ENCODE data around the gene DMAC1. TPM values are rescaled to one million over a fixed set of nuclear protein-coding genes. Genes with fewer than 3 reads are reported as not detected.

The DMAC1 gene
- total RNA-seq, 4 donors from 2014 or later: 9.9 to 17.4 (median 16.4) TPM

DNA sequence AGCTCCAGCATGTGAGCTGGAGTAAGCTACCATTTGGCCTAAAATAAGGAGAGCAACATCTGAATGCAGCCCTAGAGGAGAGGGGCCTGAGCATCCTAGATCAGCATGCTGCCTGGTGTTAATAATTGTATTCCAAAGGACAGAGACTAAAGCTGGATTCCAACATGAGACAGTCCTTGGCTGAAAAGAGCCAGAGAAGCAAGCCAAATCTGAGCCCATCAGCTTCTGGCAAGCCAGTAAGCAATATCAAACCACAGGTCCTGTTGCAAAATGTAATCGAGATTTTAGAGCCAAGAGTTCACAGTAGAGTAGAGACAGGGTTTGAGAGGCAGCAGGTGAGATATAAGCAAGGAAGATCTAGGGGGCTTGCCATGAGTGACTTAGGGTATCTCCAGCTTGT lies 42.3 kb upstream of the DMAC1 start:
- Histone ChIP-seq H3K36me3 (no peaks in the 10 kb centered on the region), H3K9me3 (no peaks in the 10 kb centered on the region), H3K27me3 (no peaks in the 10 kb centered on the region), H3K27ac (replicated peaks in 1 of 4) (no peak overlapping the region), H3K4me3 (no peak overlapping the region), H3K4me1 (no peaks in the 10 kb centered on the region)
- intact Hi-C loops (cut with DNase I): loop anchor here (1.0 kb wide), 1 partner anchor 12 kb away; no protein-coding TSS in a partner anchor
- DNase-seq (ENCODE audit: extremely low spot score): no peak
- WGBS: 80% methylated on average over 1 of the region's 1 CpG
- TF ChIP-seq POLR2A (IDR thresholded peaks at IDR 0.05; ENCODE audit: low read depth): no peak
- no peak for TF ChIP-seq POLR2AphosphoS5 (IDR thresholded peaks at IDR 0.05)
- TF ChIP-seq, protein P1, sequence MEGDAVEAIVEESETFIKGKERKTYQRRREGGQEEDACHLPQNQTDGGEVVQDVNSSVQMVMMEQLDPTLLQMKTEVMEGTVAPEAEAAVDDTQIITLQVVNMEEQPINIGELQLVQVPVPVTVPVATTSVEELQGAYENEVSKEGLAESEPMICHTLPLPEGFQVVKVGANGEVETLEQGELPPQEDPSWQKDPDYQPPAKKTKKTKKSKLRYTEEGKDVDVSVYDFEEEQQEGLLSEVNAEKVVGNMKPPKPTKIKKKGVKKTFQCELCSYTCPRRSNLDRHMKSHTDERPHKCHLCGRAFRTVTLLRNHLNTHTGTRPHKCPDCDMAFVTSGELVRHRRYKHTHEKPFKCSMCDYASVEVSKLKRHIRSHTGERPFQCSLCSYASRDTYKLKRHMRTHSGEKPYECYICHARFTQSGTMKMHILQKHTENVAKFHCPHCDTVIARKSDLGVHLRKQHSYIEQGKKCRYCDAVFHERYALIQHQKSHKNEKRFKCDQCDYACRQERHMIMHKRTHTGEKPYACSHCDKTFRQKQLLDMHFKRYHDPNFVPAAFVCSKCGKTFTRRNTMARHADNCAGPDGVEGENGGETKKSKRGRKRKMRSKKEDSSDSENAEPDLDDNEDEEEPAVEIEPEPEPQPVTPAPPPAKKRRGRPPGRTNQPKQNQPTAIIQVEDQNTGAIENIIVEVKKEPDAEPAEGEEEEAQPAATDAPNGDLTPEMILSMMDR (IDR thresholded peaks at IDR 0.05): no peak
- TF ChIP-seq EP300 (IDR thresholded peaks at IDR 0.05): no peak

DNA sequence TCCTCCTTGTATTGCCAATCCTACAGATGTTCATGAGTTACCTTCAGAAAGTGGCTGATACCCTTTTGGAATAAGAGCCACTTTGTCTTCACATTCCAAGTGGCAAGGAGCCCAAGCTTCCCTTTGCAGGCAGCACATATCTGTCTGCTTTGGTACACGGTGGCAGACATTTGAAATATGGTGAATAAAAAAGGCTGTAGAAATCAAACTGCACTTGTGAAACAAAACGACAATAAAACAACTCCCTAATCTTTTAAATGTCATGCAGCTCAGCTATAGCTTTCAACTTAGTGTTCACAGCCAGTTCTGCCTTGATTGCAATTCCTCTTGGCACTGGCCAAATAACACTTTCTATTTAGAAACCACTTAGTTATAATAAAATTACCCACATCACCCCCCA lies 35.0 kb upstream of the DMAC1 start:
- intact Hi-C loops (cut with DNase I): no loop called here
- WGBS: 54% methylated on average over 2 of the region's 2 CpGs
- no peaks in the 10 kb centered on the region for H3K4me1 ChIP-seq

DNA sequence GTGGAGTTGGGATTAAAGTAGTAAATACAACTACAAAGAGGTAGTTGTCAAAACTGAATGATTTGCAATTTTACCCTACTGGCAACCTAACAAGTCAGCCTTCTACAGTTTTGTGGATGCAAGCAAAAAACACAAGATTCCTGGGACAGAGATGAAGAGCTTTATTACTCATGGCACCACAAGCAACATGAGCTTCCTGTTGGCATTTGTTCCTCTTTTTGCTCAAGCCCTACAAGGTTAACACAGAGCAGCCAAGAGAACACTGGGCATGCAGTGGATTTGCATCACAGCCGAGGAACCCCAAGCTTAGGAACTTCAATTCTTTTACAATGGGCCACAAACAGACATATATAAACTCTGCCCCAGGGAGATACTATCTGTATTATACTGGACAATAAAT lies 28.8 kb upstream of the DMAC1 start:
- intact Hi-C loops (cut with DNase I): no loop called here
- Histone ChIP-seq H3K27me3 (no peaks in the 10 kb centered on the region), H3K9me3 (no peaks in the 10 kb centered on the region), H3K27ac (replicated peaks in 1 of 4) (no peak overlapping the region), H3K4me1 (no peaks in the 10 kb centered on the region), H3K36me3 (no peaks in the 10 kb centered on the region), H3K4me3 (no peak overlapping the region)
- no peak for DNase-seq (ENCODE audit: extremely low spot score)
- TF ChIP-seq POLR2AphosphoS5 (IDR thresholded peaks at IDR 0.05): no peak
- TF ChIP-seq POLR2A (IDR thresholded peaks at IDR 0.05; ENCODE audit: low read depth): no peak
- no peak for TF ChIP-seq EP300 (IDR thresholded peaks at IDR 0.05)
- TF ChIP-seq, protein P1 (IDR thresholded peaks at IDR 0.05): no peak
- 75% methylated on average over 1 of the region's 1 CpG for WGBS

More for the DNA sequence above, 35.0 kb upstream of the DMAC1 start:
- H3K9me3 ChIP-seq: no peaks in the 10 kb centered on the region
- DNase-seq (ENCODE audit: extremely low spot score): no peak
- TF ChIP-seq POLR2A (IDR thresholded peaks at IDR 0.05; ENCODE audit: low read depth) (no peak), POLR2AphosphoS5 (IDR thresholded peaks at IDR 0.05) (no peak), EP300 (IDR thresholded peaks at IDR 0.05) (no peak)
- TF ChIP-seq, protein P1 (IDR thresholded peaks at IDR 0.05): no peak
- no peak overlapping the region for H3K27ac ChIP-seq (replicated peaks in 1 of 4)
- no peak overlapping the region for H3K4me3 ChIP-seq
- H3K27me3 ChIP-seq: no peaks in the 10 kb centered on the region
- no peaks in the 10 kb centered on the region for H3K36me3 ChIP-seq

DNA sequence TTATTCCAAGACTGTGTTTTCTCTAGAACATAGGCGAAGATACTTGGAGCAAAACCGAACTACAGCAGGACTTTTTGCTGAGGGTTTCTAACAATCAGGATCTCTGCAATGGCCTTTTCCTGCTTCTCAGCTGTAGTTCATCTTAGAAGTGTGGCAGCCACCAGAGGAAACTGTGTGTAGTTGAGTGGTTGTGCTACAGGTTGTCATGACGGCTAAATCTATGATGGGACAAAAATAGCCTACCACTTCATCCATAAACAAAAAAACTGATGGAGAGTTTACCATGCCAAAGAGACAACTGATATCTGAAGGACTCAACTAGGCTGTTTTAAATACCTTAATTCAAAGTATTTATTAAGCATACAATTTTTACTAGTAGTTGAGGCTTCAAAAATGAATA lies 28.2 kb upstream of the DMAC1 start:
- intact Hi-C loops (cut with DNase I): no loop called here
- WGBS: 88% methylated on average over 3 of the region's 3 CpGs

DNA sequence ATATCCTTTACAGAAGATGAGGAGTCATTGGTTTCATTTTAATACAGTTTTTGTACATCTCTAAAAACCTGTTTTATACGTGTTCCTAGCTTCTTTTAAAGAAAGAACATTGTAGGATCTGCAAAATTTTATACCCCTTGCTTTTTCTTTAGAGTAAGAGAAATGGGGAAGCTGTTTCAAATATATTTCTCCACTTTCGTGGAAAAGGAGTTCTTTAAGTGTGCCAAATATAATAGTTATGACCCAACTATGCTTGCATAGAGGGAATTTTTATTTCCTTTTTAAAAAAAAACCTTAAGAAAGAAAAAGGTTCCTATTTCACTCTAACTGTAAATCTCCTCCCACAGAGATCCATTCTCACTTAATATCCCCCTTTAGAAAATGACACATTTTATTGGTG lies 27.5 kb upstream of the DMAC1 start:
- no peaks in the 10 kb centered on the region for H3K4me1 ChIP-seq
- no peak overlapping the region for H3K4me3 ChIP-seq
- no peaks in the 10 kb centered on the region for H3K27me3 ChIP-seq
- no peak for DNase-seq (ENCODE audit: extremely low spot score)
- 67% methylated on average over 2 of the region's 2 CpGs for WGBS
- intact Hi-C loops (cut with DNase I): no loop called here
- H3K9me3 ChIP-seq: no peaks in the 10 kb centered on the region
- no peak overlapping the region for H3K27ac ChIP-seq (replicated peaks in 1 of 4)
- TF ChIP-seq, protein P1 (IDR thresholded peaks at IDR 0.05): no peak
- H3K36me3 ChIP-seq: no peaks in the 10 kb centered on the region

More for the DNA sequence above, 28.2 kb upstream of the DMAC1 start:
- DNase-seq (ENCODE audit: extremely low spot score): no peak
- no peaks in the 10 kb centered on the region for H3K27me3 ChIP-seq
- H3K27ac ChIP-seq (replicated peaks in 1 of 4): no peak overlapping the region
- no peaks in the 10 kb centered on the region for H3K4me1 ChIP-seq
- TF ChIP-seq, protein P1 (IDR thresholded peaks at IDR 0.05): no peak
- no peak for TF ChIP-seq EP300 (IDR thresholded peaks at IDR 0.05)
- H3K4me3 ChIP-seq: no peak overlapping the region
- H3K9me3 ChIP-seq: no peaks in the 10 kb centered on the region
- H3K36me3 ChIP-seq: no peaks in the 10 kb centered on the region

Measured in esophagus muscularis mucosa (tissue), 4 donors.